Ramos (cell line): Measurements from ENCODE around the gene INPP5B.

Experiments used
- in situ Hi-C: fragments of 300-500 bp; cut with MboI; formaldehyde crosslinking; loops from one replicate; pipeline ENCODE4 v1.14.3; 2022; ENCODE audit warnings: low sequenced_read_pairs; ENCODE audit not compliant: unreplicated experiment

The INPP5B gene

GRCh38 chr1:37883671-37884070 lies 63.2 kb downstream of the INPP5B start:
- in situ Hi-C loops: no loop called here

GRCh38 chr1:37879865-37880264 lies 67.0 kb downstream of the INPP5B start:
- in situ Hi-C loops: loop anchor here (10.0 kb wide), 1 partner anchor 85 kb away; no protein-coding TSS in a partner anchor

GRCh38 chr1:37878071-37878470 lies 68.8 kb downstream of the INPP5B start:
- in situ Hi-C loops: loop anchor here (10.0 kb wide), 1 partner anchor 87 kb away; no protein-coding TSS in a partner anchor

GRCh38 chr1:37875833-37876232 lies 71.0 kb downstream of the INPP5B start:
- in situ Hi-C loops: loop anchor here (10.0 kb wide), 1 partner anchor 89 kb away; no protein-coding TSS in a partner anchor

- in situ Hi-C loops: loop anchor here (10.0 kb wide), 1 partner anchor 92 kb away; no protein-coding TSS in a partner anchor
These were observed 74.2 kb downstream of the INPP5B start for GRCh38 chr1:37872692-37873091.

GRCh38 chr1:37868466-37868865 lies 78.4 kb downstream of the INPP5B start:
- in situ Hi-C loops: no loop called here

- in situ Hi-C loops: no loop called here
These were observed 79.1 kb downstream of the INPP5B start for GRCh38 chr1:37867784-37868183.

- in situ Hi-C loops: no loop called here
These were observed 80.4 kb downstream of the INPP5B start for GRCh38 chr1:37866491-37866890.

- in situ Hi-C loops: no loop called here
These were observed 81.3 kb downstream of the INPP5B start for GRCh38 chr1:37865348-37866120.

GRCh38 chr1:37862330-37862729 lies 84.5 kb downstream of the INPP5B start:
- in situ Hi-C loops: no loop called here

GRCh38 chr1:37861151-37861550 lies 85.7 kb downstream of the INPP5B start:
- in situ Hi-C loops: no loop called here

GRCh38 chr1:37860346-37860666 lies 86.5 kb downstream of the INPP5B start:
- in situ Hi-C loops: no loop called here

GRCh38 chr1:37859507-37860345 lies 87.1 kb downstream of the INPP5B start, which contains the start of gene MTF1:
TSS of gene MTF1 (minus strand) at chr1:37859592. CDS start at chr1:37857658, 1,934 bp downstream.
- in situ Hi-C loops: no loop called here

GRCh38 chr1:37858931-37859506 lies 87.8 kb downstream of the INPP5B start:
- in situ Hi-C loops: no loop called here

GRCh38 chr1:37854406-37854805 lies 92.4 kb downstream of the INPP5B start:
- in situ Hi-C loops: no loop called here

- in situ Hi-C loops: no loop called here
These were observed 93.7 kb downstream of the INPP5B start for GRCh38 chr1:37853157-37853556.

GRCh38 chr1:37851782-37852210 lies 95.1 kb downstream of the INPP5B start:
- in situ Hi-C loops: no loop called here

- in situ Hi-C loops: no loop called here
These were observed 95.6 kb downstream of the INPP5B start for GRCh38 chr1:37851262-37851661.

GRCh38 chr1:37850352-37850955 lies 96.4 kb downstream of the INPP5B start:
- in situ Hi-C loops: no loop called here

- in situ Hi-C loops: no loop called here
These were observed 97.4 kb downstream of the INPP5B start for GRCh38 chr1:37849480-37849879.
